NCI-H748 (cell line): Measurements from ENCODE around the gene PCDHGA11.
A peak's percentile ranks its signal among the peaks of the same experiment; 100 is the strongest.
"Not testable (repeated sequence)": the region's sequence is repeated elsewhere in the genome, so short reads cannot be mapped to it uniquely, and the experiment has no call there.

Experiments used
- DNase-seq: peaks from one replicate; lab custom pipeline; 2025; ENCODE audit not compliant: unreplicated experiment; lab: John Stamatoyannopoulos, UW

Gene PCDHGA11

GRCh38 chr5:141420855-141421488 is at the start of gene PCDHGA11:
Gene PCDHGA11 (plus strand): TSS chr5:141421051. CDS start chr5:141421228, 177 bp downstream.
- DNase-seq: no peak

GRCh38 chr5:141371572-141372475 is 49.0 kb upstream of the PCDHGA11 start:
- DNase-seq: no peak

GRCh38 chr5:141373673-141374317 is 47.1 kb upstream of the PCDHGA11 start, which contains the start of gene PCDHGA6:
Gene PCDHGA6 (plus strand): TSS chr5:141373891. CDS start chr5:141374084, 193 bp downstream.
- DNase-seq: no peak

GRCh38 chr5:141374627-141375026 is 46.2 kb upstream of the PCDHGA11 start:
- no peak for DNase-seq

- DNase-seq: not testable (repeated sequence)
Observed at GRCh38 chr5:141375444-141376155, 45.3 kb upstream of the PCDHGA11 start.

GRCh38 chr5:141382469-141383294 is 38.2 kb upstream of the PCDHGA11 start, which contains the start of gene PCDHGA7:
Gene PCDHGA7 (plus strand): TSS chr5:141382742. CDS start chr5:141382900, 158 bp downstream.
- DNase-seq: no peak

GRCh38 chr5:141383345-141383744 is 37.5 kb upstream of the PCDHGA11 start:
- no peak for DNase-seq

- DNase-seq: no peak
Observed at GRCh38 chr5:141384471-141385267, 36.2 kb upstream of the PCDHGA11 start.

- not testable (repeated sequence) for DNase-seq
Observed at GRCh38 chr5:141387557-141388311, 33.1 kb upstream of the PCDHGA11 start, which contains the start of gene PCDHGB4. Gene PCDHGB4 (plus strand): TSS chr5:141387698. CDS start chr5:141387885, 187 bp downstream.

- DNase-seq: no peak
Observed at GRCh38 chr5:141388661-141389060, 32.2 kb upstream of the PCDHGA11 start.

- DNase-seq: no peak
Observed at GRCh38 chr5:141389153-141390042, 31.5 kb upstream of the PCDHGA11 start.

GRCh38 chr5:141392429-141393198 is 28.2 kb upstream of the PCDHGA11 start, which contains the start of gene PCDHGA8:
Gene PCDHGA8 (plus strand): TSS chr5:141392633. CDS start chr5:141392814, 181 bp downstream.
- no peak for DNase-seq

- DNase-seq: no peak
Observed at GRCh38 chr5:141393267-141393666, 27.6 kb upstream of the PCDHGA11 start.

- DNase-seq: not testable (repeated sequence)
Observed at GRCh38 chr5:141394401-141395187, 26.3 kb upstream of the PCDHGA11 start.

- DNase-seq: peak; percentile 79
Observed at GRCh38 chr5:141397756-141398551, 22.9 kb upstream of the PCDHGA11 start, which contains the start of gene PCDHGB5. Gene PCDHGB5 (plus strand): TSS chr5:141397947. CDS start chr5:141398128, 181 bp downstream.
